Esophagus muscularis mucosa (tissue), 4 donors: ENCODE data around the gene FAM89A. TPM values are rescaled to one million over a fixed set of nuclear protein-coding genes. Genes with fewer than 3 reads are reported as not detected.

Experiments used
- DNase-seq: peaks from one replicate; pipeline ENCODE4 v3.0.0-alpha.2; 2017; ENCODE audit errors: extremely low spot score
- H3K27ac ChIP-seq, 4 donors: fragments of 200-600 bp; sonication (generic); replicated peaks in 1 of 4; 1 replicate in 3 of 4; 2 replicates in 1 of 4; pipeline ENCODE4 v1.5.1; 2016 to 2019; ENCODE audit warnings: mild to moderate bottlenecking in 1 of 4
- H3K27me3 ChIP-seq, 4 donors: fragments of 200-600 bp; sonication (generic); one replicate each; pipeline versions ENCODE4 v1.5.1 to v1.6.0; 2016 to 2019
- H3K36me3 ChIP-seq, 4 donors: fragments of 200-600 bp; sonication (generic); one replicate each; pipeline ENCODE4 v1.5.1; 2016 to 2019
- H3K4me1 ChIP-seq, 4 donors: fragments of 200-600 bp; sonication (generic); one replicate each; pipeline ENCODE4 v1.5.1; 2016 to 2019
- H3K4me3 ChIP-seq, 4 donors: fragments of 200-600 bp; sonication (generic); 1 replicate in 2 of 4; 2 replicates in 2 of 4; pipeline ENCODE4 v1.5.1; 2016 to 2019; ENCODE audit warnings: mild to moderate bottlenecking in 4 of 4, moderate library complexity in 1 of 4
- H3K9me3 ChIP-seq, 4 donors: fragments of 200-600 bp; sonication (generic); 1 replicate in 3 of 4; 2 replicates in 1 of 4; pipeline ENCODE4 v1.5.1; 2016 to 2019
- CTCF ChIP-seq, 3 experiments: fragments of 200-600 bp in 2 of 3; fragments of 450-650 bp in 1 of 3; sonication (generic) in 2 of 3; IDR thresholded peaks; one replicate each; pipeline ENCODE4 v1.5.1; 2017 to 2019; ENCODE audit warnings: antibody characterized with exemption in 3 of 3, mild to moderate bottlenecking in 2 of 3, moderate library complexity in 1 of 3
- EP300 ChIP-seq: sonication (generic); formaldehyde crosslinking; IDR thresholded peaks from one replicate; pipeline ENCODE4 v1.6.1; 2017; ENCODE audit warnings: antibody characterized with exemption
- POLR2A ChIP-seq: fragments of 450-650 bp; IDR thresholded peaks from one replicate; pipeline ENCODE4 v1.6.1; 2017; ENCODE audit warnings: antibody characterized with exemption, moderate library complexity, mild to moderate bottlenecking, low read depth
- POLR2AphosphoS5 ChIP-seq, 2 donors: sonication (generic); formaldehyde crosslinking; IDR thresholded peaks; one replicate each; pipeline ENCODE4 v1.6.1; 2017; ENCODE audit warnings: antibody characterized with exemption in 2 of 2
- WGBS: methylation state at CpG from one replicate; pipeline ENCODE4 v1.1.5; 2018; 5-methylcytosine and 5-hydroxymethylcytosine counted together
- intact Hi-C: fragments of 100-400 bp; cut with DNase I; formaldehyde crosslinking; loops from one replicate; pipeline ENCODE4 v1.15.1; 2023
- total RNA-seq, 4 donors: library from RNA; depleted of rRNA; stranded (reverse); fragments of >200 nt; gene quantifications; one replicate each; pipeline versions ENCODE4 v1.1.0 to v1.2.1, GENCODE V29; 2016

FAM89A gene
- total RNA-seq, 4 donors from 2014 or later, result 1.7 to 13.6 (median 5.6) TPM

GRCh38 chr1:230971771-230972170, 68.3 kb downstream of the FAM89A start:
- Histone ChIP-seq H3K36me3 (peaks cover 0 to 18% (median 14%) of the 10 kb centered on the region in 4 donors), H3K9me3 (no peaks in the 10 kb centered on the region), H3K27ac (no peak overlapping the region), H3K27me3 (no peaks in the 10 kb centered on the region), H3K4me1 (peaks cover 1 to 8% (median 4%) of the 10 kb centered on the region in 4 donors), H3K4me3 (no peak overlapping the region)
- TF ChIP-seq EP300 (no peak), POLR2AphosphoS5 (IDR thresholded peaks at IDR 0.05) (no peak), CTCF (IDR thresholded peaks at IDR 0.05) (no peak), POLR2A (no peak)
- intact Hi-C loops, result no loop called here
- DNase-seq, result no peak

- 90% methylated on average over 5 of the region's 5 CpGs for WGBS
- DNase-seq, result no peak
- Histone ChIP-seq H3K27ac (no peak overlapping the region), H3K27me3 (no peaks in the 10 kb centered on the region), H3K9me3 (no peaks in the 10 kb centered on the region), H3K36me3 (peaks cover 0 to 6% (median 3%) of the 10 kb centered on the region in 4 donors), H3K4me1 (no peaks in the 10 kb centered on the region), H3K4me3 (no peak overlapping the region)
- TF ChIP-seq EP300 (no peak), CTCF (IDR thresholded peaks at IDR 0.05) (no peak), POLR2AphosphoS5 (IDR thresholded peaks at IDR 0.05) (no peak), POLR2A (no peak)
- intact Hi-C loops, result no loop called here
Observed at GRCh38 chr1:230970432-230970831, 69.6 kb downstream of the FAM89A start.

Other genes starting within 250 kb of the FAM89A start
- 100 to 1,000 TPM in 3 of 4 donors, 10 to 100 TPM in 1; 95.6 to 214 (median 140) TPM for gene C1orf198, start 171.7 kb downstream of the FAM89A start, total RNA-seq
- gene TTC13, start 61.4 kb downstream of the FAM89A start, total RNA-seq, result 10 to 100 TPM in 2 of 4 donors, 1 to 10 TPM in 2; 8.4 to 27.0 (median 11.5) TPM
- gene ARV1, start 61.2 kb downstream of the FAM89A start, total RNA-seq, result 10 to 100 TPM; 14.9 to 21.6 (median 18.8) TPM
- gene TRIM67, start 121.8 kb upstream of the FAM89A start, total RNA-seq, result under 1 TPM in 3 of 4 donors, not detected in 1; under 0.01 to 0.42 (median 0.13) TPM
- 10 to 100 TPM; 40.3 to 52.3 (median 47.2) TPM for gene GNPAT, start 201.0 kb upstream of the FAM89A start, total RNA-seq